Superior temporal gyrus (tissue), 1 donor: ENCODE measurements around the gene CRIP1.

Experiments used
- DNase-seq: peaks from one replicate; pipeline ENCODE4 v3.0.0-alpha.2; 2016; ENCODE audit errors: extremely low spot score

The CRIP1 gene

GRCh38 chr14:105480807-105481801 is 5.6 kb upstream of the CRIP1 start:
- peak; percentile 90 for DNase-seq

- peak; percentile 84 for DNase-seq
Measured at GRCh38 chr14:105481886-105482457, 4.7 kb upstream of the CRIP1 start.

GRCh38 chr14:105482486-105483110 is 4.1 kb upstream of the CRIP1 start:
- no peak for DNase-seq

GRCh38 chr14:105483300-105484068 is 3.2 kb upstream of the CRIP1 start:
- no peak for DNase-seq

GRCh38 chr14:105484069-105484996 is 2.4 kb upstream of the CRIP1 start:
- no peak for DNase-seq

- no peak for DNase-seq
Measured at GRCh38 chr14:105484997-105485393, 1.7 kb upstream of the CRIP1 start.

- DNase-seq = no peak
Measured at GRCh38 chr14:105485739-105486162, 935 bp upstream of the CRIP1 start.

- no peak for DNase-seq
Measured at GRCh38 chr14:105486974-105487448, 325 bp downstream of the CRIP1 start.

- DNase-seq = no peak
Measured at GRCh38 chr14:105487449-105487985, 831 bp downstream of the CRIP1 start.

- no peak for DNase-seq
Measured at GRCh38 chr14:105487986-105488777, 1.5 kb downstream of the CRIP1 start.

GRCh38 chr14:105488781-105489541 is 2.3 kb downstream of the CRIP1 start:
- no peak for DNase-seq

- peak; percentile 79 for DNase-seq
Measured at GRCh38 chr14:105489542-105490266, 3.0 kb downstream of the CRIP1 start.

- DNase-seq = no peak
Measured at GRCh38 chr14:105490267-105490571, 3.5 kb downstream of the CRIP1 start.

GRCh38 chr14:105490572-105491365 is 4.1 kb downstream of the CRIP1 start, which contains the start of gene TEDC1:
TEDC1 (plus strand) TSS chr14:105491246; CDS start chr14:105491376, 130 bp downstream.
- peak; percentile 100 for DNase-seq

GRCh38 chr14:105491366-105491973 is 4.8 kb downstream of the CRIP1 start:
- no peak for DNase-seq

- no peak for DNase-seq
Measured at GRCh38 chr14:105492031-105492970, 5.6 kb downstream of the CRIP1 start.
